ENCODE results near the gene PAFAH1B2.

DNA sequence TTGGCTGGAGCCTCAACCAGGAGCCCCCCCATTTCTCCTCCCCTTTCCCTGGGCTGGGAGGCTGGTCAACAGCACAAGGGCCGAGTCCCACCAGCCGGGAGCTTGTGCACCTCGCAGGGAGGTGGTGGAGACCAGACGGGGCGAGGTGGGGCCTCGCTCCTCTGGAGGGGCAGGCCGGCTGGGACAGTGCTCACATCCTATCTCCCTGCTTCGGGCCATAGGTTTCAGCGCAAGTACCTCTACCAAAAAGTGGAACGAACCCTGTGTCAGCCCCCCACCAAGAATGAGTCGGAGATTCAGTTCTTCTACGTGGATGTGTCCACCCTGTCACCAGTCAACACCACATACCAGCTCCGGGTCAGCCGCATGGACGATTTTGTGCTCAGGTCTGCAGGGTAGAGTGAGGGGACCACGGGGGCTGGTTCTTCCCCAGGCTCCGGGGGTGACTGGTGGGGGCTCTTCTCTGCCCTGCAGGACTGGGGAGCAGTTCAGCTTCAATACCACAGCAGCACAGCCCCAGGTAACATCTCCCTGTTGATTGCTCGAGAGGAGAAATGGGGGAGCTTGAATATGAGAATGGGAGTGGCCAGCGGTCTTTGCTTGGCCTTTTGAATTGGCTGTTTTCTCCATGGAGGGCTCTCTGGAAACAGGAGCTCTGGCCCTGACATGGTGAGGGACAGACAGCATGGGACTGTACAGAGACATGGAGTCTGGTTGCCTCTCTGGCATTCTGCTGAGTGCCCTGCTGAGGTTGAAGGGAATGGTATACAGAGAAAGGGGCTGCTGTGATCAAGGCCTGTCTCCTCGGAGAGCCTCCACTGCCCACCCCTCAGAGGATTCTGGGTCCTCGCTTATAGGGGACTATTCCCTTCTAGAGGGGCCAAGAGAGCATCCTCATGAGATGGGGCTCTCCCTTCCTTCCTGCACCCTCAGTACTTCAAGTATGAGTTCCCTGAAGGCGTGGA, 37.8 kb downstream of the PAFAH1B2 start:
- TF ChIP-seq, protein P1, sequence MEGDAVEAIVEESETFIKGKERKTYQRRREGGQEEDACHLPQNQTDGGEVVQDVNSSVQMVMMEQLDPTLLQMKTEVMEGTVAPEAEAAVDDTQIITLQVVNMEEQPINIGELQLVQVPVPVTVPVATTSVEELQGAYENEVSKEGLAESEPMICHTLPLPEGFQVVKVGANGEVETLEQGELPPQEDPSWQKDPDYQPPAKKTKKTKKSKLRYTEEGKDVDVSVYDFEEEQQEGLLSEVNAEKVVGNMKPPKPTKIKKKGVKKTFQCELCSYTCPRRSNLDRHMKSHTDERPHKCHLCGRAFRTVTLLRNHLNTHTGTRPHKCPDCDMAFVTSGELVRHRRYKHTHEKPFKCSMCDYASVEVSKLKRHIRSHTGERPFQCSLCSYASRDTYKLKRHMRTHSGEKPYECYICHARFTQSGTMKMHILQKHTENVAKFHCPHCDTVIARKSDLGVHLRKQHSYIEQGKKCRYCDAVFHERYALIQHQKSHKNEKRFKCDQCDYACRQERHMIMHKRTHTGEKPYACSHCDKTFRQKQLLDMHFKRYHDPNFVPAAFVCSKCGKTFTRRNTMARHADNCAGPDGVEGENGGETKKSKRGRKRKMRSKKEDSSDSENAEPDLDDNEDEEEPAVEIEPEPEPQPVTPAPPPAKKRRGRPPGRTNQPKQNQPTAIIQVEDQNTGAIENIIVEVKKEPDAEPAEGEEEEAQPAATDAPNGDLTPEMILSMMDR (IDR thresholded peaks at IDR 0.05 in 2 of 3, conservative IDR thresholded peaks at IDR 0.05 in 1 of 3; ENCODE audit: borderline replicate concordance in 1 of 3, insufficient read depth in 1 of 3, low read depth in 2 of 3, low read length in 2 of 3) = no peak; a peak in 1 of 6 replicates
- TF ChIP-seq EZH2 (IDR thresholded peaks at IDR 0.05) (no peak), RAD21 (IDR thresholded peaks at IDR 0.05; ENCODE audit: low read depth) (no peak), CEBPB (IDR thresholded peaks at IDR 0.05; ENCODE audit: low read depth) (no peak), POLR2AphosphoS5 (IDR thresholded peaks at IDR 0.05; ENCODE audit: low read depth, low read length) (no peak), POLR2A (IDR thresholded peaks at IDR 0.05; ENCODE audit: borderline replicate concordance, extremely low read depth, insufficient read depth, insufficient read length) (no peak), TCF7L2 (IDR thresholded peaks at IDR 0.05; ENCODE audit: borderline replicate concordance, extremely low read depth, insufficient read depth, insufficient read length) (no peak), EZH2phosphoT487 (IDR thresholded peaks at IDR 0.05; ENCODE audit: borderline replicate concordance) (no peak), JUND (IDR thresholded peaks at IDR 0.05) (no peak)
- TF ChIP-seq, protein P2, sequence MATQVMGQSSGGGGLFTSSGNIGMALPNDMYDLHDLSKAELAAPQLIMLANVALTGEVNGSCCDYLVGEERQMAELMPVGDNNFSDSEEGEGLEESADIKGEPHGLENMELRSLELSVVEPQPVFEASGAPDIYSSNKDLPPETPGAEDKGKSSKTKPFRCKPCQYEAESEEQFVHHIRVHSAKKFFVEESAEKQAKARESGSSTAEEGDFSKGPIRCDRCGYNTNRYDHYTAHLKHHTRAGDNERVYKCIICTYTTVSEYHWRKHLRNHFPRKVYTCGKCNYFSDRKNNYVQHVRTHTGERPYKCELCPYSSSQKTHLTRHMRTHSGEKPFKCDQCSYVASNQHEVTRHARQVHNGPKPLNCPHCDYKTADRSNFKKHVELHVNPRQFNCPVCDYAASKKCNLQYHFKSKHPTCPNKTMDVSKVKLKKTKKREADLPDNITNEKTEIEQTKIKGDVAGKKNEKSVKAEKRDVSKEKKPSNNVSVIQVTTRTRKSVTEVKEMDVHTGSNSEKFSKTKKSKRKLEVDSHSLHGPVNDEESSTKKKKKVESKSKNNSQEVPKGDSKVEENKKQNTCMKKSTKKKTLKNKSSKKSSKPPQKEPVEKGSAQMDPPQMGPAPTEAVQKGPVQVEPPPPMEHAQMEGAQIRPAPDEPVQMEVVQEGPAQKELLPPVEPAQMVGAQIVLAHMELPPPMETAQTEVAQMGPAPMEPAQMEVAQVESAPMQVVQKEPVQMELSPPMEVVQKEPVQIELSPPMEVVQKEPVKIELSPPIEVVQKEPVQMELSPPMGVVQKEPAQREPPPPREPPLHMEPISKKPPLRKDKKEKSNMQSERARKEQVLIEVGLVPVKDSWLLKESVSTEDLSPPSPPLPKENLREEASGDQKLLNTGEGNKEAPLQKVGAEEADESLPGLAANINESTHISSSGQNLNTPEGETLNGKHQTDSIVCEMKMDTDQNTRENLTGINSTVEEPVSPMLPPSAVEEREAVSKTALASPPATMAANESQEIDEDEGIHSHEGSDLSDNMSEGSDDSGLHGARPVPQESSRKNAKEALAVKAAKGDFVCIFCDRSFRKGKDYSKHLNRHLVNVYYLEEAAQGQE (IDR thresholded peaks at IDR 0.05; ENCODE audit: low read depth) = no peak
- TF ChIP-seq, protein P3, sequence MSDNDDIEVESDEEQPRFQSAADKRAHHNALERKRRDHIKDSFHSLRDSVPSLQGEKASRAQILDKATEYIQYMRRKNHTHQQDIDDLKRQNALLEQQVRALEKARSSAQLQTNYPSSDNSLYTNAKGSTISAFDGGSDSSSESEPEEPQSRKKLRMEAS (IDR thresholded peaks at IDR 0.05) = no peak

Measured in HCT116 (cell line).